ENCODE results near the gene TUBA8. TPM values are rescaled to one million over a fixed set of nuclear protein-coding genes. Genes with fewer than 3 reads are reported as not detected.

Gene TUBA8
- polyA plus RNA-seq, 1 donor (not counting 4 experiments of a cell fraction or from before 2014, with no cell fraction given): 0.35 TPM

- Histone ChIP-seq H3K79me2 (ENCODE audit: control insufficient read depth, insufficient read depth, low read length) (no peaks in the 10 kb centered on the region), H3K4me1 (ENCODE audit: control insufficient read depth, extremely low read depth, insufficient read depth, low read length) (peaks cover 42% of the 10 kb centered on the region), H3K27ac (ENCODE audit: control insufficient read depth, insufficient read depth, low read length) (no peak overlapping the region), H3K4me2 (ENCODE audit: control insufficient read depth, extremely low read depth, insufficient read depth, low read depth, low read length) (no peak overlapping the region), H4K20me1 (ENCODE audit: control insufficient read depth, extremely low read depth, insufficient read depth, low read length) (no peaks in the 10 kb centered on the region), H3K9me1 (ENCODE audit: control insufficient read depth, extremely low read depth, insufficient read depth, low read length) (no peaks in the 10 kb centered on the region), H3K36me3 (ENCODE audit: control insufficient read depth in 2 of 2, extremely low read depth in 1 of 2, insufficient read depth in 2 of 2, low read length in 2 of 2) (no peaks in the 10 kb centered on the region), H3K9me3 (ENCODE audit: control insufficient read depth, low read depth, low read length) (no peaks in the 10 kb centered on the region), H3K27me3 (ENCODE audit: control insufficient read depth, extremely low read depth, insufficient read depth, low read length) (no peaks in the 10 kb centered on the region), H2AFZ (ENCODE audit: control insufficient read depth, low read length) (no peak overlapping the region), H3K4me3 (ENCODE audit: control insufficient read depth in 2 of 3, extremely low read depth in 1 of 3, insufficient read depth in 2 of 3, low read depth in 1 of 3, low read length in 3 of 3) (no peak overlapping the region), H3K9ac (ENCODE audit: control insufficient read depth, extremely low read depth, insufficient read depth, low read length) (no peak overlapping the region)
- DNase-seq (ENCODE audit: low read depth, low spot score): no peak
- TF ChIP-seq CTCF (optimal IDR thresholded peaks at IDR 0.05 in 1 of 3, IDR thresholded peaks at IDR 0.05 in 1 of 3, conservative IDR thresholded peaks at IDR 0.05 in 1 of 3; ENCODE audit: extremely low read depth in 1 of 3, insufficient read depth in 2 of 3, low read length in 3 of 3): peak in 1 of 3 experiments; percentile 31
- TF ChIP-seq EZH2 (IDR thresholded peaks at IDR 0.05; ENCODE audit: low read length): no peak
- dilution Hi-C loops (cut with MboI; ENCODE audit: extremely low pct_ligation_motif_present, low sequenced_read_pairs): no loop called here
- no peak for FAIRE-seq
These were observed 45.4 kb upstream of the TUBA8 start for GRCh38 chr22:18065256-18065655.

DNA sequence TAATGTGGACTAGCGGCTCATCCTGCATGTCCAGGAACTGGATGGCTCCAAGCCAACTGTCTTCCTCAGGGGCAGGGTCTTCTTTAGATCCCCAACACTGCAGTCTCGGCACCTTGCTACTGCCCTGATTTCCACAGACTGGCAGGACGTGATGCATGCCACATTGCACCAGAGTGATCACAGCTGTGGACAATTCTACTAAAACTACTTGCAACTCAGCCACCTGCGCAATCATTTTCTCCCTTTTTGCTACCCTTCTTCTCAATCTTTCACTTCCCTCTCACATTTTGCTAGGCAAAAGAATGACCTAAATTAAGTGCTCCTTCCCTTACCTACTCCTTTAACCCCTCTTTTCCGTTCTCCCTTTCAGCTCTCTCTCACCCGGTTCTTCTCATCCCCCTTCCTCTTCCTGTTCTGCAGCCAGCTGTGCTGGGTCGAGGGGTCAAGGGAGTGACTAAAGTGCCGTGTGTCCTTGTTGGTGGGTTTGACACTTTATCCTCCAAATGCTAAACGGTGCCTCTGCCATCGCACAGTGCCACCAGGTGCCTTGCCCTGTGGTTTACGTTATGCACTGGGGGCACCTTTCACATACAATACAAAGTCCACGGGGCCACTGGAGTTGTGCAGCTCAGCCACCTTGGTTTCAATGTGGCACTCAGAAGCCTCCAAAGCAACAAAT, 44.3 kb upstream of the TUBA8 start:
- Histone ChIP-seq H3K9ac (ENCODE audit: control insufficient read depth, extremely low read depth, insufficient read depth, low read length) (no peak overlapping the region), H3K27me3 (ENCODE audit: control insufficient read depth, extremely low read depth, insufficient read depth, low read length) (no peaks in the 10 kb centered on the region), H4K20me1 (ENCODE audit: control insufficient read depth, extremely low read depth, insufficient read depth, low read length) (no peaks in the 10 kb centered on the region), H3K27ac (ENCODE audit: control insufficient read depth, insufficient read depth, low read length) (no peak overlapping the region), H3K9me1 (ENCODE audit: control insufficient read depth, extremely low read depth, insufficient read depth, low read length) (no peaks in the 10 kb centered on the region), H3K9me3 (ENCODE audit: control insufficient read depth, low read depth, low read length) (no peaks in the 10 kb centered on the region), H3K79me2 (ENCODE audit: control insufficient read depth, insufficient read depth, low read length) (no peaks in the 10 kb centered on the region), H3K4me2 (ENCODE audit: control insufficient read depth, extremely low read depth, insufficient read depth, low read depth, low read length) (no peak overlapping the region), H3K4me1 (ENCODE audit: control insufficient read depth, extremely low read depth, insufficient read depth, low read length) (peaks cover 45% of the 10 kb centered on the region), H2AFZ (ENCODE audit: control insufficient read depth, low read length) (no peak overlapping the region), H3K36me3 (ENCODE audit: control insufficient read depth in 2 of 2, extremely low read depth in 1 of 2, insufficient read depth in 2 of 2, low read length in 2 of 2) (no peaks in the 10 kb centered on the region), H3K4me3 (ENCODE audit: control insufficient read depth in 2 of 3, extremely low read depth in 1 of 3, insufficient read depth in 2 of 3, low read depth in 1 of 3, low read length in 3 of 3) (no peak overlapping the region)
- no peak for DNase-seq (ENCODE audit: low read depth, low spot score)
- dilution Hi-C loops (cut with MboI; ENCODE audit: extremely low pct_ligation_motif_present, low sequenced_read_pairs): no loop called here
- TF ChIP-seq CTCF (optimal IDR thresholded peaks at IDR 0.05 in 1 of 3, IDR thresholded peaks at IDR 0.05 in 1 of 3, conservative IDR thresholded peaks at IDR 0.05 in 1 of 3; ENCODE audit: extremely low read depth in 1 of 3, insufficient read depth in 2 of 3, low read length in 3 of 3) (no peak), EZH2 (IDR thresholded peaks at IDR 0.05; ENCODE audit: low read length) (no peak)
- FAIRE-seq: no peak
